Measurements from ENCODE around the gene NEUROG3.

DNA sequence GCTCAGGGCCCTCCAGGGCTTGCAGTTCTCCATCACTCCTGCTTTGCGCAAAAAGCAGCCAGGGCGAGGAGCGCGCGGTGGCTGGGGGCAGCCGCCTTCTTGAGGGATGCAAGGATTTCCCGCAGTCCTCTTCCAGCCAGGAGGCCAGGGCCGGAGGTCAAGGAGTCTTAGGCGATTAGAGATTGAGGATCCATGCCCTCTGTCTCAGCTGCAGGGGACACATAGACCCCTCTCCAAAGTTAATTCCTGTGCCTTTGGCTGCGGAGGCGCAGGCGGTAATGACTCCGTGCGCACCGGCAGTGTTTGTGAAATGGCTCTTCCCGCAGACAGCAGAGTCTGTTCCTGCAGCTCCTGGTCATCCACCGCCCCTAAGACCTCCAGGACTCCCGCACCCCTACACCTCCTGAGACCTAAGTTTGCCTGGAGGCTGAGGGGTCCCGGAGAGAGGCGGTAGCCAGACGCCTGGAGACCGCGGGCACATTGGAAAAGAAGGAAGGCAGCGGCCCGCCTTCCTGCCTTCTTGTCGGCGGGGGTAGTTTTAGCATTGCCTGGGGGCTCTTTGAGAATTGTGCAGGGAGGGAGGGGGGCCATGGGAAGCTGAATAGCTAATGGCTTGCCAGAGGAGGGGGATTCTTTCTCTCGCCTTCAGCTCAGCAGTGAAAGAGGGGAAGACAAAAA is 3.3 kb upstream of the NEUROG3 start:
- TF ChIP-seq CTCF (IDR thresholded peaks at IDR 0.05; ENCODE audit: low read depth, low read length, poor library complexity, severe bottlenecking) (no peak), EZH2phosphoT487 (IDR thresholded peaks at IDR 0.05; ENCODE audit: borderline replicate concordance, low read length) (no peak)
